ENCODE results near the gene DUSP2.

DNA sequence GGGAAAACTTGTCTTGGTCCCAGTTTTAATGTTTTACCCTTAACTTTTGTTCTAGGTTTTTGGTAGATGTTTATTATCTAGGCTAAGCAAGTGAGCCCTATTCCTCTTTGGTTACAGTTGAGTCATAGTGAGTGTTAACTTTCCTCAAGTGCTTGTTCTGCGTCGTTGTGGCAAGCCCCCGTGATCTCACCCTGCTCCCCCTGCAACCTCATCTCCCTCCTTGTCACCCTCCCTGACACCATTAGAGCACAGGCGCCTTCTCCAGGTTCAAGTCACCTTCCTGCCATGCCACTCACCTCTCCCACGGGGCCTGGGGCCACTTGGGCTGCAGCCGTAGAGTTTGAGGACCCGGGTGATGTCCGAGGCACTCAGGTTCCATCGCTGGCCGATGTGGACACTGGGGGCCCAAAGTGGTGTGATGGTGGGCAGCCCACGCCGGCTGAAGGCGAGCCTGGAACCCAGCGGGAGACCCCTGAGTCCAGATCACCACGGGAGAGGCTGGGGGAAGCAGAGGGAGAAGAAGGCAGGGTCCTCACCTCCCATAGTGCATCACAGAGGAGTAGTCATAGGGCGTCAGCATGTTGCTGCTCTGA lies 15.6 kb downstream of the DUSP2 start:
- TF ChIP-seq, protein P1, sequence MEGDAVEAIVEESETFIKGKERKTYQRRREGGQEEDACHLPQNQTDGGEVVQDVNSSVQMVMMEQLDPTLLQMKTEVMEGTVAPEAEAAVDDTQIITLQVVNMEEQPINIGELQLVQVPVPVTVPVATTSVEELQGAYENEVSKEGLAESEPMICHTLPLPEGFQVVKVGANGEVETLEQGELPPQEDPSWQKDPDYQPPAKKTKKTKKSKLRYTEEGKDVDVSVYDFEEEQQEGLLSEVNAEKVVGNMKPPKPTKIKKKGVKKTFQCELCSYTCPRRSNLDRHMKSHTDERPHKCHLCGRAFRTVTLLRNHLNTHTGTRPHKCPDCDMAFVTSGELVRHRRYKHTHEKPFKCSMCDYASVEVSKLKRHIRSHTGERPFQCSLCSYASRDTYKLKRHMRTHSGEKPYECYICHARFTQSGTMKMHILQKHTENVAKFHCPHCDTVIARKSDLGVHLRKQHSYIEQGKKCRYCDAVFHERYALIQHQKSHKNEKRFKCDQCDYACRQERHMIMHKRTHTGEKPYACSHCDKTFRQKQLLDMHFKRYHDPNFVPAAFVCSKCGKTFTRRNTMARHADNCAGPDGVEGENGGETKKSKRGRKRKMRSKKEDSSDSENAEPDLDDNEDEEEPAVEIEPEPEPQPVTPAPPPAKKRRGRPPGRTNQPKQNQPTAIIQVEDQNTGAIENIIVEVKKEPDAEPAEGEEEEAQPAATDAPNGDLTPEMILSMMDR (IDR thresholded peaks at IDR 0.05): no peak
- TF ChIP-seq POLR2A (IDR thresholded peaks at IDR 0.05): no peak

Measured in body of pancreas (tissue), 4 donors.